OCI-LY7 (cell line): Measurements from ENCODE around the gene PLXNC1. TPM values are rescaled to one million over a fixed set of nuclear protein-coding genes. Genes with fewer than 3 reads are reported as not detected.

Source experiments
- BruUV-seq: library from RNA; stranded (reverse); fragments of 400-500 nt; replicated peaks from 2 replicates; lab custom pipeline; 2021; lab: Mats Ljungman, UMichigan
- CTCF ChIA-PET: fragments of 300-600 bp; sonication (Branson Sonifier 250); formaldehyde crosslinking; loops from one replicate; lab custom pipeline; 2022; ENCODE audit warnings: antibody characterized with exemption; ENCODE audit not compliant: unreplicated experiment; lab: Charles Lee
- POLR2A ChIA-PET: fragments of 300-600 bp; sonication (Branson Sonifier 250); formaldehyde crosslinking; loops from one replicate; lab custom pipeline; 2022; ENCODE audit warnings: antibody characterized with exemption; lab: Charles Lee
- DNase-seq: peaks from one replicate; pipeline ENCODE4 v3.0.0-alpha.2; 2015; ENCODE audit warnings: low spot score
- H2AFZ ChIP-seq: fragments of 200-600 bp; sonication (generic), shearing (Covaris generic); 2 replicates; pipeline ENCODE4 v1.6.1; 2014; ENCODE audit warnings: mild to moderate bottlenecking, antibody characterized with exemption, low read length, moderate library complexity
- H3K27ac ChIP-seq: fragments of 200-600 bp; sonication (generic); 2 replicates; pipeline ENCODE4 v1.5.1; 2014; ENCODE audit warnings: mixed run types, low read depth, mild to moderate bottlenecking, moderate library complexity, low read length, inconsistent platforms; ENCODE audit not compliant: poor library complexity, severe bottlenecking
- H3K36me3 ChIP-seq: fragments of 200-600 bp; sonication (generic); 2 replicates; pipeline ENCODE4 v1.6.1; 2014; ENCODE audit warnings: mild to moderate bottlenecking, antibody characterized with exemption, low read length, moderate library complexity, mixed read lengths; ENCODE audit not compliant: insufficient read depth
- H3K4me1 ChIP-seq: fragments of 200-600 bp; sonication (generic); 2 replicates; pipeline ENCODE4 v1.5.1; 2014; ENCODE audit warnings: mild to moderate bottlenecking, low read length; ENCODE audit not compliant: insufficient read depth, poor library complexity, severe bottlenecking
- H3K4me2 ChIP-seq: fragments of 200-600 bp; sonication (generic); 2 replicates; pipeline ENCODE4 v1.6.1; 2014; ENCODE audit warnings: mild to moderate bottlenecking, low read length
- H3K4me3 ChIP-seq: fragments of 200-600 bp; sonication (generic); 2 replicates; pipeline ENCODE4 v1.5.1; 2014; ENCODE audit warnings: mild to moderate bottlenecking, low read depth, low read length; ENCODE audit not compliant: poor library complexity, severe bottlenecking
- H3K79me2 ChIP-seq: fragments of 200-600 bp; sonication (generic); 2 replicates; pipeline ENCODE4 v1.6.1; 2016; ENCODE audit warnings: low read depth, mild to moderate bottlenecking, low read length, moderate library complexity, mixed read lengths; ENCODE audit not compliant: insufficient read depth
- H3K9me2 ChIP-seq: fragments of 200-600 bp; sonication (generic); 2 replicates; pipeline ENCODE4 v1.6.1; 2016; ENCODE audit warnings: mild to moderate bottlenecking, low read length, mixed read lengths; ENCODE audit not compliant: insufficient read depth
- H3K9me3 ChIP-seq: fragments of 200-600 bp; sonication (generic); 2 replicates; pipeline ENCODE4 v1.6.1; 2014; ENCODE audit warnings: mild to moderate bottlenecking, mixed run types, low read length, mixed read lengths
- H4K20me1 ChIP-seq: fragments of 200-600 bp; sonication (generic); 2 replicates; pipeline ENCODE4 v1.6.1; 2014; ENCODE audit warnings: mild to moderate bottlenecking, antibody characterized with exemption, low read length, moderate library complexity, mixed read lengths; ENCODE audit not compliant: insufficient read depth
- CTCF ChIP-seq: fragments of 200-600 bp; sonication (generic); conservative IDR thresholded peaks from 2 replicates; pipeline ENCODE4 v1.5.1; 2014; ENCODE audit warnings: mild to moderate bottlenecking, antibody characterized with exemption, low read length, moderate library complexity, mixed read lengths
- EZH2phosphoT487 ChIP-seq: fragments of 200-600 bp; sonication (generic); IDR thresholded peaks from 2 replicates; pipeline ENCODE4 v1.6.1; 2018; ENCODE audit warnings: low read depth, borderline replicate concordance, mild to moderate bottlenecking, mixed run types, antibody characterized with exemption, low read length, moderate library complexity, mixed read lengths
- intact Hi-C: fragments of 100-400 bp; cut with micrococcal nuclease; formaldehyde crosslinking; loops from one replicate; pipeline ENCODE4 v1.10.0; 2022; ENCODE audit not compliant: unreplicated experiment
- total RNA-seq, 2 experiments: library from RNA; depleted of rRNA in 1 of 2; stranded (reverse); fragments of >200 nt in 1 of 2; shearing (Covaris generic) in 1 of 2; gene quantifications; 2 replicates each; pipeline ENCODE4 v1.2.3, GENCODE V29; 2014 to 2022

The PLXNC1 gene
- total RNA-seq, 2 experiments from 2014 or later = 4.5 to 8.0 TPM

- peaks cover 27% of the 10 kb centered on the region for H3K4me1 ChIP-seq
- H3K36me3 ChIP-seq = no peaks in the 10 kb centered on the region
- no peak overlapping the region for H3K4me3 ChIP-seq
- TF ChIP-seq CTCF (no peak), EZH2phosphoT487 (no peak)
- no peak overlapping the region for H3K4me2 ChIP-seq
- H3K9me2 ChIP-seq = no peaks in the 10 kb centered on the region
- CTCF ChIA-PET = interaction anchor here (1.6 kb wide), 1 partner anchor 8 kb away, joined by 4 read pairs; no protein-coding TSS in a partner anchor
- no peak overlapping the region for H2AFZ ChIP-seq
- H3K79me2 ChIP-seq = no peaks in the 10 kb centered on the region
- intact Hi-C loops = no loop called here
- no peaks in the 10 kb centered on the region for H3K9me3 ChIP-seq
- no TSS peak for BruUV-seq
- POLR2A ChIA-PET = no interaction called here
- no peak overlapping the region for H3K27ac ChIP-seq
- DNase-seq = no peak
- H4K20me1 ChIP-seq = no peaks in the 10 kb centered on the region
Measured at GRCh38 chr12:94225947-94226630, 77.7 kb downstream of the PLXNC1 start.

GRCh38 chr12:94227066-94227465 lies 78.7 kb downstream of the PLXNC1 start:
- BruUV-seq = no TSS peak
- Histone ChIP-seq H4K20me1 (no peaks in the 10 kb centered on the region), H3K36me3 (no peaks in the 10 kb centered on the region), H3K9me2 (no peaks in the 10 kb centered on the region), H3K4me3 (no peak overlapping the region), H3K9me3 (no peaks in the 10 kb centered on the region), H3K4me1 (peaks cover 22% of the 10 kb centered on the region), H3K79me2 (no peaks in the 10 kb centered on the region), H2AFZ (no peak overlapping the region), H3K27ac (no peak overlapping the region), H3K4me2 (no peak overlapping the region)
- CTCF ChIA-PET = no interaction called here
- intact Hi-C loops = no loop called here
- POLR2A ChIA-PET = no interaction called here
- TF ChIP-seq EZH2phosphoT487 = no peak
- no peak for TF ChIP-seq CTCF
- no peak for DNase-seq

- peaks cover 14% of the 10 kb centered on the region for H3K4me1 ChIP-seq
- intact Hi-C loops = no loop called here
- no peak for DNase-seq
- no peaks in the 10 kb centered on the region for H3K9me3 ChIP-seq
- no peak overlapping the region for H2AFZ ChIP-seq
- no peak for TF ChIP-seq EZH2phosphoT487
- TF ChIP-seq CTCF = no peak
- ChIA-PET POLR2A (interaction anchor here (0.5 kb wide), 1 partner anchor 32 kb away, joined by 3 read pairs; no protein-coding TSS in a partner anchor), CTCF (no interaction called here)
- no peaks in the 10 kb centered on the region for H3K9me2 ChIP-seq
- no peak overlapping the region for H3K27ac ChIP-seq
- no peaks in the 10 kb centered on the region for H4K20me1 ChIP-seq
- no peak overlapping the region for H3K4me2 ChIP-seq
- H3K36me3 ChIP-seq = no peaks in the 10 kb centered on the region
- BruUV-seq = no TSS peak
- no peak overlapping the region for H3K4me3 ChIP-seq
- no peaks in the 10 kb centered on the region for H3K79me2 ChIP-seq
Measured at GRCh38 chr12:94228488-94228907, 80.1 kb downstream of the PLXNC1 start.
